DND-41 (cell line): ENCODE data around the gene CAMSAP2.

Experiments
- EZH2 ChIP-seq: IDR thresholded peaks from 3 replicates; pipeline ENCODE4 v1.6.1; 2012; ENCODE audit warnings: borderline replicate concordance, low read depth, mild to moderate bottlenecking, moderate library complexity, low read length, inconsistent platforms; ENCODE audit not compliant: severe bottlenecking
- TF ChIP-seq, protein P1 (sequence below): IDR thresholded peaks from 2 replicates; pipeline ENCODE4 v1.5.1; 2012; ENCODE audit warnings: borderline replicate concordance, low read length, moderate library complexity, mild to moderate bottlenecking; ENCODE audit not compliant: poor library complexity, severe bottlenecking; ENCODE audit errors: extremely low read depth

DNA sequence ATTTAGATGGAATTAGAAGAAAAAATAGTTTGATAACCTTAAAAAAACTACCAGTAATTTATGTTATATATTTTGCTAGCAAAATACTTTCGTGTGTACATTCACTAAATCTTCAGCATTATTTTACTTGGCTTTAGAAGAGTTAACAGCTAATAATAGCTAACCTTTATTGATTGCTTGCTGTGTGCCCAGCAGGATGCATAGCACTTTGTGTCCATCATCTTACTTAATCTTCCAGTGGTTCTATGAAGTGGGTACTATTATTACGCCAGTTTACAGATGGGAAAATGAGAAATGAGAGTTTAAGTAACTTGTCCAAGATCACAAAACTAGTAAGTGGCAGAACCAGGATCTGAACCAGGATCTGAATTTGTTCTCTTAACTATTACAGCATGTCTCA is 92.4 kb downstream of the CAMSAP2 start:
- TF ChIP-seq, protein P1, sequence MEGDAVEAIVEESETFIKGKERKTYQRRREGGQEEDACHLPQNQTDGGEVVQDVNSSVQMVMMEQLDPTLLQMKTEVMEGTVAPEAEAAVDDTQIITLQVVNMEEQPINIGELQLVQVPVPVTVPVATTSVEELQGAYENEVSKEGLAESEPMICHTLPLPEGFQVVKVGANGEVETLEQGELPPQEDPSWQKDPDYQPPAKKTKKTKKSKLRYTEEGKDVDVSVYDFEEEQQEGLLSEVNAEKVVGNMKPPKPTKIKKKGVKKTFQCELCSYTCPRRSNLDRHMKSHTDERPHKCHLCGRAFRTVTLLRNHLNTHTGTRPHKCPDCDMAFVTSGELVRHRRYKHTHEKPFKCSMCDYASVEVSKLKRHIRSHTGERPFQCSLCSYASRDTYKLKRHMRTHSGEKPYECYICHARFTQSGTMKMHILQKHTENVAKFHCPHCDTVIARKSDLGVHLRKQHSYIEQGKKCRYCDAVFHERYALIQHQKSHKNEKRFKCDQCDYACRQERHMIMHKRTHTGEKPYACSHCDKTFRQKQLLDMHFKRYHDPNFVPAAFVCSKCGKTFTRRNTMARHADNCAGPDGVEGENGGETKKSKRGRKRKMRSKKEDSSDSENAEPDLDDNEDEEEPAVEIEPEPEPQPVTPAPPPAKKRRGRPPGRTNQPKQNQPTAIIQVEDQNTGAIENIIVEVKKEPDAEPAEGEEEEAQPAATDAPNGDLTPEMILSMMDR, result no peak
- no peak for TF ChIP-seq EZH2
